Natural killer cell (primary cell): ENCODE measurements around the gene RFC3. TPM values are rescaled to one million over a fixed set of nuclear protein-coding genes. Genes with fewer than 3 reads are reported as not detected.

Source experiments
- ATAC-seq, 3 donors: fragments of 150-1000 bp in 2 of 3; fragments of 200-7000 bp in 1 of 3; cut with Tn5 transposase; 1 replicate in 1 of 3; 2 replicates in 2 of 3; pipeline ENCODE4 v1.10.0; 2021; ENCODE audit warnings: mild to moderate bottlenecking in 2 of 3, moderate library complexity in 2 of 3
- DNase-seq, 2 donors: peaks; one replicate each; pipeline versions ENCODE4 v3.0.0 to v3.0.0-alpha.2; 2013 to 2021; ENCODE audit warnings: mixed read lengths in 1 of 2
- H3K27ac ChIP-seq: one replicate; pipeline ENCODE4 v1.5.1; 2013; ENCODE audit warnings: mild to moderate bottlenecking, low read length
- H3K27me3 ChIP-seq: one replicate; pipeline ENCODE4 v1.6.1; 2013; ENCODE audit warnings: low read length; ENCODE audit not compliant: control insufficient read depth, insufficient read depth
- H3K36me3 ChIP-seq: one replicate; pipeline ENCODE4 v1.6.1; 2013; ENCODE audit warnings: low read length; ENCODE audit not compliant: control insufficient read depth, insufficient read depth
- H3K4me1 ChIP-seq: one replicate; pipeline ENCODE4 v1.6.1; 2013; ENCODE audit warnings: low read length; ENCODE audit not compliant: control insufficient read depth, insufficient read depth
- H3K4me3 ChIP-seq: one replicate; pipeline ENCODE4 v1.5.1; 2013; ENCODE audit warnings: low read length
- H3K9me3 ChIP-seq: one replicate; pipeline ENCODE4 v1.6.1; 2013; ENCODE audit warnings: low read length; ENCODE audit not compliant: control insufficient read depth, insufficient read depth
- H3K27ac Mint-ChIP-seq, 2 donors: one replicate each; pipeline ENCODE4 v1.8.0; 2022; ENCODE audit warnings: mild to moderate bottlenecking in 2 of 2, mixed read lengths in 2 of 2, moderate library complexity in 1 of 2
- H3K27me3 Mint-ChIP-seq, 2 donors: one replicate each; pipeline ENCODE4 v1.8.0; 2022; ENCODE audit warnings: low read depth in 2 of 2, mixed read lengths in 2 of 2
- H3K36me3 Mint-ChIP-seq: one replicate; pipeline ENCODE4 v1.8.0; 2022; ENCODE audit warnings: mixed read lengths
- H3K4me1 Mint-ChIP-seq, 2 donors: one replicate each; pipeline ENCODE4 v1.8.0; 2022; ENCODE audit warnings: mixed read lengths in 2 of 2
- H3K4me3 Mint-ChIP-seq: one replicate; pipeline ENCODE4 v1.8.0; 2022; ENCODE audit warnings: mild to moderate bottlenecking, moderate library complexity, mixed read lengths
- H3K9me3 Mint-ChIP-seq, 2 donors: one replicate each; pipeline ENCODE4 v1.8.0; 2022; ENCODE audit warnings: mixed read lengths in 2 of 2
- CTCF ChIP-seq: fragments of 200-600 bp; IDR thresholded peaks from one replicate; pipeline ENCODE4 v1.8.0; 2022; ENCODE audit warnings: antibody characterized with exemption
- WGBS: methylation state at CpG from one replicate; pipeline ENCODE4 v1.1.7; 2013; ENCODE audit warnings: missing lambda C conversion rate; ENCODE audit not compliant: insufficient coverage; 5-methylcytosine and 5-hydroxymethylcytosine counted together
- intact Hi-C: fragments of 100-400 bp; cut with micrococcal nuclease; formaldehyde crosslinking; loops from one replicate; pipeline ENCODE4 v1.14.2; 2022
- total RNA-seq, 4 donors: library from RNA; stranded (reverse); fragments of 120-200 nt in 1 of 4; gene quantifications; one replicate each; pipeline versions ENCODE4 v1.2.3 to v1.2.4, GENCODE V29; 2013 to 2022

The RFC3 gene
- total RNA-seq, 3 donors from 2014 or later (not counting 1 experiment from before 2014, with no cell fraction given): 5.5 to 7.0 (median 6.8) TPM

GRCh38 chr13:33842986-33843385, 25.0 kb downstream of the RFC3 start:
- ATAC-seq: no peak
- Histone ChIP-seq H3K4me1 (no peaks in the 10 kb centered on the region), H3K4me3 (no peak overlapping the region), H3K27me3 (no peaks in the 10 kb centered on the region), H3K9me3 (no peaks in the 10 kb centered on the region), H3K36me3 (no peaks in the 10 kb centered on the region), H3K27ac (no peak overlapping the region)
- H3K36me3 Mint-ChIP-seq: peaks cover 7% of the 10 kb centered on the region
- no peak for DNase-seq
- no peaks in the 10 kb centered on the region for H3K9me3 Mint-ChIP-seq
- H3K27me3 Mint-ChIP-seq: no peaks in the 10 kb centered on the region
- no peak for TF ChIP-seq CTCF
- H3K4me3 Mint-ChIP-seq: no peak overlapping the region
- no peak overlapping the region for H3K27ac Mint-ChIP-seq
- H3K4me1 Mint-ChIP-seq: no peaks in the 10 kb centered on the region
- intact Hi-C loops: no loop called here

GRCh38 chr13:33845572-33846302, 27.8 kb downstream of the RFC3 start:
- no peak for TF ChIP-seq CTCF
- Mint-ChIP-seq H3K9me3 (no peaks in the 10 kb centered on the region), H3K4me3 (no peak overlapping the region), H3K4me1 (no peaks in the 10 kb centered on the region), H3K36me3 (peaks cover 7% of the 10 kb centered on the region), H3K27me3 (no peaks in the 10 kb centered on the region), H3K27ac (no peak overlapping the region)
- H3K27me3 ChIP-seq: no peaks in the 10 kb centered on the region
- no peaks in the 10 kb centered on the region for H3K36me3 ChIP-seq
- no peaks in the 10 kb centered on the region for H3K9me3 ChIP-seq
- no peak for ATAC-seq
- DNase-seq: no peak
- no peaks in the 10 kb centered on the region for H3K4me1 ChIP-seq
- H3K4me3 ChIP-seq: no peak overlapping the region
- intact Hi-C loops: no loop called here
- no peak overlapping the region for H3K27ac ChIP-seq

DNA sequence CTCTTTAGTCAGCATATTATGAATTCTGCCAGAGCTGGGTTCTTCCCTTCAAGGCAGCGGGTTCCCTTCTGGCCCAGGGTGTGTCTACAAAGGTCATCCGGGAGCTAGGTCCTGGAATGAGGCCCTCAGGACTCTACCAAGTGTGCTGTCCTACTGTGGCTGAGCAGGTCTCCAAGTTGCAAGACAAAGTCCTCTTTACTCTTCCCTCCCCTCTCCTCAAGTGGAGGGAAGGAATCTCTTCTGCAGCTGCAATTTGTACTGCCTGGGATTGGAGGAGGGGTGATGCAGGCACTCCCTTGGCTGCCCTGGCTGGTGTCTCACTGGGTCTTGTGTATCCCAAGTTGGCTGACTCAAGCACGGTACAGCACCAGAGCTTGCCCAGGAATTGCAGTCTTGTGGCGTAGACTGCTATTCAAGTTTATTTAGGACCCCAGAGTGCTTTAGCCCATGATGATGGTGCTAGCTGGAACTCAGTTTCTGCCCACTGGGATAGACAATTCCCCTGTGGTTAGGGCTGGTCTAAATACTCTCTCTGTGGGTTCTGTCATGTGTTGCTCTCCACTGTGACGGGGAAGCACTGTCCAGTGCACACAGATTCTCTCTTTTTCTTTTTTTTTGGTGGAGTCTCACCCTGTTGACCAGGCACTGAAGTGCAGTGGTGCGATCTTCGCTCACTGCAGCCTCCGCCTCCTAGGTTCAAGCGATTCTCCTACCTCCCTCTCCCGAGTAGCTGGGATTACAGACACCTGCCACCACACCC, 28.5 kb downstream of the RFC3 start:
- H3K36me3 Mint-ChIP-seq: peaks cover 7% of the 10 kb centered on the region

More for the DNA sequence above, 28.5 kb downstream of the RFC3 start:
- Mint-ChIP-seq H3K9me3 (no peaks in the 10 kb centered on the region), H3K4me1 (no peaks in the 10 kb centered on the region), H3K27me3 (no peaks in the 10 kb centered on the region), H3K4me3 (no peak overlapping the region), H3K27ac (no peak overlapping the region)
- Histone ChIP-seq H3K27ac (no peak overlapping the region), H3K36me3 (no peaks in the 10 kb centered on the region), H3K4me1 (no peaks in the 10 kb centered on the region), H3K9me3 (no peaks in the 10 kb centered on the region), H3K4me3 (no peak overlapping the region), H3K27me3 (no peaks in the 10 kb centered on the region)
- no peak for ATAC-seq
- DNase-seq: no peak
- intact Hi-C loops: no loop called here
- no peak for TF ChIP-seq CTCF
- WGBS: 98% methylated on average over 10 of the region's 10 CpGs
